ENCODE measurements around the gene EFCC1. TPM values are rescaled to one million over a fixed set of nuclear protein-coding genes. Genes with fewer than 3 reads are reported as not detected.

Gene EFCC1
- total RNA-seq, 1 donor: not detected

DNA sequence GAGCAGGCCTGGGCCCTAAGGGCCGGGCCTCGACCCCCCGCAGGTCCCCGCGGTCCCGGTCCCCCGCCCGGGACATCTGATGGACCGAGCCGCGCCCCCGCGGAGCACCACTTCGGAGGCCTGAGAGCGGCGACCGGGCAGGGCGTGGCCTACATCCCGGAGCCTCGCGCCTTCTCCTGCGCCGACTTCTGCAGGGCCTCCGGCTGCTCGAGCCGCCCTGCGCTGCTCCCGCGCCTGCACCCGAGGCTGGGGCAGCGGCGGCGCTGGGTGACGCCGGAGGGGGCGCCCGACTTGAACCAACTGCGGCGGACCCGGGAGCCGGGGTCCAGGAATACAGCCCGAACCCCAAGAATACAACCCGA is 44.6 kb downstream of the EFCC1 start:
- Histone ChIP-seq H2AFZ (ENCODE audit: low read length) (no peak overlapping the region), H3K9me3 (ENCODE audit: low read depth, low read length) (no peaks in the 10 kb centered on the region), H3K4me2 (ENCODE audit: insufficient read depth, low read length) (peak overlapping the region; percentile 39)

GRCh38 chr3:129046037-129046731 is 45.1 kb downstream of the EFCC1 start:
- H3K4me3 ChIP-seq (ENCODE audit: insufficient read depth, low read length): no peak overlapping the region
- H3K9me3 ChIP-seq (ENCODE audit: low read depth, low read length): no peaks in the 10 kb centered on the region
- no peaks in the 10 kb centered on the region for H3K36me3 ChIP-seq (ENCODE audit: insufficient read depth, low read length)
- H2AFZ ChIP-seq (ENCODE audit: low read length): no peak overlapping the region
- TF ChIP-seq, protein P1, sequence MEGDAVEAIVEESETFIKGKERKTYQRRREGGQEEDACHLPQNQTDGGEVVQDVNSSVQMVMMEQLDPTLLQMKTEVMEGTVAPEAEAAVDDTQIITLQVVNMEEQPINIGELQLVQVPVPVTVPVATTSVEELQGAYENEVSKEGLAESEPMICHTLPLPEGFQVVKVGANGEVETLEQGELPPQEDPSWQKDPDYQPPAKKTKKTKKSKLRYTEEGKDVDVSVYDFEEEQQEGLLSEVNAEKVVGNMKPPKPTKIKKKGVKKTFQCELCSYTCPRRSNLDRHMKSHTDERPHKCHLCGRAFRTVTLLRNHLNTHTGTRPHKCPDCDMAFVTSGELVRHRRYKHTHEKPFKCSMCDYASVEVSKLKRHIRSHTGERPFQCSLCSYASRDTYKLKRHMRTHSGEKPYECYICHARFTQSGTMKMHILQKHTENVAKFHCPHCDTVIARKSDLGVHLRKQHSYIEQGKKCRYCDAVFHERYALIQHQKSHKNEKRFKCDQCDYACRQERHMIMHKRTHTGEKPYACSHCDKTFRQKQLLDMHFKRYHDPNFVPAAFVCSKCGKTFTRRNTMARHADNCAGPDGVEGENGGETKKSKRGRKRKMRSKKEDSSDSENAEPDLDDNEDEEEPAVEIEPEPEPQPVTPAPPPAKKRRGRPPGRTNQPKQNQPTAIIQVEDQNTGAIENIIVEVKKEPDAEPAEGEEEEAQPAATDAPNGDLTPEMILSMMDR (IDR thresholded peaks at IDR 0.05; ENCODE audit: extremely low read depth, low read depth, low read length): no peak
- no peak for DNase-seq (ENCODE audit: insufficient read length, low spot score, missing footprints)
- H3K79me2 ChIP-seq (ENCODE audit: insufficient read depth, low read length): no peaks in the 10 kb centered on the region
- peaks cover 26% of the 10 kb centered on the region for H3K27me3 ChIP-seq (ENCODE audit: insufficient read depth, low read length)
- peak overlapping the region; percentile 39 for H3K4me2 ChIP-seq (ENCODE audit: insufficient read depth, low read length)
- H3K4me1 ChIP-seq (ENCODE audit: insufficient read depth, low read length): no peaks in the 10 kb centered on the region
- no peak overlapping the region for H3K27ac ChIP-seq (ENCODE audit: low read depth, low read length)
- no peaks in the 10 kb centered on the region for H4K20me1 ChIP-seq (ENCODE audit: insufficient read depth, low read length)

More for the DNA sequence above, 44.6 kb downstream of the EFCC1 start:
- H3K36me3 ChIP-seq (ENCODE audit: insufficient read depth, low read length): no peaks in the 10 kb centered on the region
- no peak overlapping the region for H3K4me3 ChIP-seq (ENCODE audit: insufficient read depth, low read length)
- H3K27ac ChIP-seq (ENCODE audit: low read depth, low read length): no peak overlapping the region
- no peaks in the 10 kb centered on the region for H3K79me2 ChIP-seq (ENCODE audit: insufficient read depth, low read length)
- TF ChIP-seq, protein P1 (IDR thresholded peaks at IDR 0.05; ENCODE audit: extremely low read depth, low read depth, low read length): no peak
- H4K20me1 ChIP-seq (ENCODE audit: insufficient read depth, low read length): no peaks in the 10 kb centered on the region
- DNase-seq (ENCODE audit: insufficient read length, low spot score, missing footprints): peak; percentile 85
- no peaks in the 10 kb centered on the region for H3K4me1 ChIP-seq (ENCODE audit: insufficient read depth, low read length)
- peaks cover 26% of the 10 kb centered on the region for H3K27me3 ChIP-seq (ENCODE audit: insufficient read depth, low read length)

DNA sequence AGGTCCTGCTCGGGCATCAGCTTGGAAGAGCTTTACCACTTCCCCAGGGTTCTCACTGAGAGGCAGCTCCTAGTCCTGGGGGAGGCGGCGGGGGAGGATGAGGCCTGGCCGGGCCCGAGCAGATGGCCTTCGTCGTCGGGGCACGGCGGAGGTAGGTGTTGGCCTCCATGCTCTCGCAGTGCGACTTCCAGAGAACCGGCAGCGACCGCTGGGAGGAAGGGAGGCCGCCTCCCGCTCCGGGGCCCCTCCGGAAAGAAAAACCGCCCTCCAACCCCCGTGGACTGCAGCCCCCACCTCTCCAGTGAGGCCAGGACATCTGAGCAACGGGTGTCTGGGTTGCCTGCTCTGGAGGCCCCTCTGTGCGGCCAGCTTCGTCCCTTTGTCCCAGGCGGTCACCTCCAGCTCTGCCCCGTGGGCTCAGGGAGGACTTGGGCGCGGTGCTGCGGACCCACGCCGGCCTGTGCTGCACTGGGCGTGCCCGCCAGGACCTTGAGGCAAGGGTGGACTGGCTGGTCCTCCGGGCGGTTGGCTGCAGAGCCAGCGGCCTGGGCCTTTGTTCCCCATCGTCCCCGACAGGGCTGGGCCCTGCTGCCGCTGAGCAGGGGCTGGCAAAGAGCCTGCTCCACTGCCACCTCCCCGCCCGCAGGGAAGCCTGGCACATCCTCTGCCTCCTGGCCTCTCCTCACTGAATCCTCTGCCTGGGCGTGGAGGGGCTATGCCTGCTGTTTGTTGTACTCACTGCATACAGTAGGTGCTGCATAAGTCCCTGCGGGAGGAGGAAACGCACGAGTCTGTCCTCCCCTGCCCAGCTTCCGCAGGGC is 45.8 kb downstream of the EFCC1 start:
- no peak overlapping the region for H3K4me3 ChIP-seq (ENCODE audit: insufficient read depth, low read length)
- no peaks in the 10 kb centered on the region for H3K36me3 ChIP-seq (ENCODE audit: insufficient read depth, low read length)
- TF ChIP-seq, protein P1 (IDR thresholded peaks at IDR 0.05; ENCODE audit: extremely low read depth, low read depth, low read length): no peak
- H2AFZ ChIP-seq (ENCODE audit: low read length): no peak overlapping the region
- peaks cover 24% of the 10 kb centered on the region for H3K27me3 ChIP-seq (ENCODE audit: insufficient read depth, low read length)
- H3K27ac ChIP-seq (ENCODE audit: low read depth, low read length): no peak overlapping the region
- H3K79me2 ChIP-seq (ENCODE audit: insufficient read depth, low read length): no peaks in the 10 kb centered on the region
- no peaks in the 10 kb centered on the region for H4K20me1 ChIP-seq (ENCODE audit: insufficient read depth, low read length)
- H3K4me2 ChIP-seq (ENCODE audit: insufficient read depth, low read length): no peak overlapping the region
- no peaks in the 10 kb centered on the region for H3K9me3 ChIP-seq (ENCODE audit: low read depth, low read length)
- H3K4me1 ChIP-seq (ENCODE audit: insufficient read depth, low read length): no peaks in the 10 kb centered on the region
- DNase-seq (ENCODE audit: insufficient read length, low spot score, missing footprints): no peak

DNA sequence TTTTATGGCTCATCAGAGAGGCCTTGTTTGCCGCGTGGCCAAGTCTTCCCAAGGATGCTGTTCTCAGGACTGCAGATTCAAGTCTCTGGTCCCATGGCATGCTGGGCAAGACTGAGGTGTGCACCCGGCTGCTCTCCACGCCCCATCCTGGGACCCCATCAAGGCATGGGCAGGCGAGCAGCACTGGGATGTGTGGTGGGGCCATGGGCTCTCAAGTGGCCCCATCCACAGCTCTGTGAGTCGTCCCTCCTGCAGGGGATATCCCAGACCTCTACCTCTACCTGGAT is 46.4 kb downstream of the EFCC1 start:
- Histone ChIP-seq H3K4me3 (ENCODE audit: insufficient read depth, low read length) (no peak overlapping the region), H3K27me3 (ENCODE audit: insufficient read depth, low read length) (peaks cover 20% of the 10 kb centered on the region), H3K9me3 (ENCODE audit: low read depth, low read length) (no peaks in the 10 kb centered on the region), H3K4me1 (ENCODE audit: insufficient read depth, low read length) (no peaks in the 10 kb centered on the region), H4K20me1 (ENCODE audit: insufficient read depth, low read length) (no peaks in the 10 kb centered on the region), H3K79me2 (ENCODE audit: insufficient read depth, low read length) (no peaks in the 10 kb centered on the region), H3K27ac (ENCODE audit: low read depth, low read length) (no peak overlapping the region), H2AFZ (ENCODE audit: low read length) (no peak overlapping the region), H3K36me3 (ENCODE audit: insufficient read depth, low read length) (no peaks in the 10 kb centered on the region), H3K4me2 (ENCODE audit: insufficient read depth, low read length) (no peak overlapping the region)
- DNase-seq (ENCODE audit: insufficient read length, low spot score, missing footprints): no peak
- TF ChIP-seq, protein P1 (IDR thresholded peaks at IDR 0.05; ENCODE audit: extremely low read depth, low read depth, low read length): no peak
